Right atrium auricular region (tissue), 2 donors: Measurements from ENCODE around the gene PNLIPRP2. TPM values are rescaled to one million over a fixed set of nuclear protein-coding genes. Genes with fewer than 3 reads are reported as not detected.

Source experiments
- DNase-seq: peaks from one replicate; pipeline ENCODE4 v3.0.0-alpha.2; 2019; ENCODE audit warnings: low spot score
- H3K27ac ChIP-seq, 2 donors: fragments of 200-600 bp; sonication (generic); 1 replicate in 1 of 2; 2 replicates in 1 of 2; pipeline ENCODE4 v1.5.1; 2016 to 2019
- H3K27me3 ChIP-seq, 2 donors: fragments of 200-600 bp; sonication (generic); one replicate each; pipeline versions ENCODE4 v1.5.1 to v1.6.0; 2017 to 2019
- H3K36me3 ChIP-seq: fragments of 200-600 bp; sonication (generic); one replicate; pipeline ENCODE4 v1.5.1; 2016
- H3K4me1 ChIP-seq, 2 donors: fragments of 200-600 bp; sonication (generic); one replicate each; pipeline versions ENCODE4 v1.5.1 to v1.6.0; 2017 to 2019
- H3K4me3 ChIP-seq, 2 donors: fragments of 200-600 bp; sonication (generic); 1 replicate in 1 of 2; 2 replicates in 1 of 2; pipeline ENCODE4 v1.5.1; 2017 to 2019; ENCODE audit warnings: mild to moderate bottlenecking in 1 of 2, moderate library complexity in 1 of 2
- H3K9me3 ChIP-seq, 2 donors: fragments of 200-600 bp; sonication (generic); one replicate each; pipeline ENCODE4 v1.5.1; 2019
- CTCF ChIP-seq, 2 donors: fragments of 200-600 bp; sonication (generic); IDR thresholded peaks; one replicate each; pipeline ENCODE4 v1.5.1; 2019; ENCODE audit warnings: antibody characterized with exemption in 2 of 2
- total RNA-seq, 2 donors: library from RNA; depleted of rRNA; stranded (reverse); fragments of >200 nt; gene quantifications; one replicate each; pipeline ENCODE4 v1.1.0, GENCODE V29; 2016

PNLIPRP2 gene
- total RNA-seq, 2 donors from 2014 or later, result not detected

GRCh38 chr10:116626815-116627214 lies 6.1 kb downstream of the PNLIPRP2 start:
- H3K27me3 ChIP-seq, result no peaks in the 10 kb centered on the region
- H3K4me3 ChIP-seq, result no peak overlapping the region
- H3K9me3 ChIP-seq, result no peaks in the 10 kb centered on the region
- no peaks in the 10 kb centered on the region for H3K36me3 ChIP-seq
- no peak for TF ChIP-seq CTCF (IDR thresholded peaks at IDR 0.05)
- no peak overlapping the region for H3K27ac ChIP-seq
- no peaks in the 10 kb centered on the region for H3K4me1 ChIP-seq
- DNase-seq, result peak; percentile 13

- H3K27ac ChIP-seq, result no peak overlapping the region
- peak; percentile 16 to 59 for TF ChIP-seq CTCF (IDR thresholded peaks at IDR 0.05)
- H3K36me3 ChIP-seq, result no peaks in the 10 kb centered on the region
- H3K27me3 ChIP-seq, result no peaks in the 10 kb centered on the region
- peak overlapping the region in 1 of 2 donors; percentile 29 for H3K4me3 ChIP-seq
- peak; percentile 47 for DNase-seq
- no peaks in the 10 kb centered on the region for H3K9me3 ChIP-seq
- H3K4me1 ChIP-seq, result no peaks in the 10 kb centered on the region
Observed at GRCh38 chr10:116627386-116627933, 6.7 kb downstream of the PNLIPRP2 start.

GRCh38 chr10:116629340-116629739 lies 8.6 kb downstream of the PNLIPRP2 start:
- Histone ChIP-seq H3K9me3 (no peaks in the 10 kb centered on the region), H3K27me3 (no peaks in the 10 kb centered on the region), H3K4me1 (no peaks in the 10 kb centered on the region), H3K27ac (no peak overlapping the region), H3K36me3 (no peaks in the 10 kb centered on the region), H3K4me3 (no peak overlapping the region)
- DNase-seq, result no peak
- TF ChIP-seq CTCF (IDR thresholded peaks at IDR 0.05), result no peak

- no peaks in the 10 kb centered on the region for H3K9me3 ChIP-seq
- no peaks in the 10 kb centered on the region for H3K4me1 ChIP-seq
- H3K36me3 ChIP-seq, result no peaks in the 10 kb centered on the region
- no peaks in the 10 kb centered on the region for H3K27me3 ChIP-seq
- no peak for TF ChIP-seq CTCF (IDR thresholded peaks at IDR 0.05)
- no peak for DNase-seq
- H3K27ac ChIP-seq, result no peak overlapping the region
- no peak overlapping the region for H3K4me3 ChIP-seq
Observed at GRCh38 chr10:116630020-116630419, 9.3 kb downstream of the PNLIPRP2 start.

GRCh38 chr10:116631871-116632295 lies 11.1 kb downstream of the PNLIPRP2 start:
- no peak overlapping the region for H3K27ac ChIP-seq
- TF ChIP-seq CTCF (IDR thresholded peaks at IDR 0.05), result no peak
- no peaks in the 10 kb centered on the region for H3K9me3 ChIP-seq
- H3K36me3 ChIP-seq, result no peaks in the 10 kb centered on the region
- H3K27me3 ChIP-seq, result no peaks in the 10 kb centered on the region
- H3K4me1 ChIP-seq, result no peaks in the 10 kb centered on the region
- no peak overlapping the region for H3K4me3 ChIP-seq
- peak; percentile 32 for DNase-seq

- Histone ChIP-seq H3K36me3 (no peaks in the 10 kb centered on the region), H3K9me3 (no peaks in the 10 kb centered on the region), H3K27ac (no peak overlapping the region), H3K27me3 (no peaks in the 10 kb centered on the region), H3K4me3 (no peak overlapping the region), H3K4me1 (no peaks in the 10 kb centered on the region)
- DNase-seq, result no peak
- no peak for TF ChIP-seq CTCF (IDR thresholded peaks at IDR 0.05)
Observed at GRCh38 chr10:116632596-116633215, 12.0 kb downstream of the PNLIPRP2 start.
